Mammary epithelial cell (primary cell): ENCODE results near the gene MIS18A.

ENCODE experiments used
- EZH2 ChIP-seq: IDR thresholded peaks from 2 replicates; pipeline ENCODE4 v1.6.1; 2012; ENCODE audit warnings: low read length, inconsistent platforms, borderline replicate concordance
- TF ChIP-seq, protein P1 (sequence below), 2 donors: IDR thresholded peaks in 1 of 2; conservative IDR thresholded peaks in 1 of 2; 2 replicates each; pipeline ENCODE4 v1.5.1; 2011 to 2012; ENCODE audit warnings: inconsistent platforms in 2 of 2, low read length in 2 of 2, mild to moderate bottlenecking in 2 of 2, control low read depth in 1 of 2, low read depth in 1 of 2; ENCODE audit not compliant: insufficient read depth in 1 of 2; ENCODE audit errors: extremely low read depth in 1 of 2

DNA sequence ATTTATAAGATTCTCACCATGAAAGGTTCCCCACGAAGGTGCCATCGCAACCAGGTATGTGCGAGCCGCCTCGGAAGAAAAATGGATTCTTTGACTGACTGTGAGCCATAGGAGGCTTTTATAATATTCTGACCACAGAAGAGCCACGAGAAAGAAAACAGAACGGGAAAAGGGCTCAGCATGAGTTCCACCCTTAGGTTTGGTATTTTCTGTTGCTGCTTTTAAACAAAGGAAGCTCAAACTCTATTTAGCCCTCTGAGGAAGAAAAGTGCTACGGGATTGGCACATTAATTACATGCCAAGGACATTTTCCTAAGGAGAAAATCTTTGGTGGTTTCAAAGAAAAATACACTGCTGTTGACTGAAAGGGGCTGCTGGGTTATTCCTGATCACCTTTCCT lies 39.3 kb downstream of the MIS18A start:
- no peak for TF ChIP-seq EZH2
- TF ChIP-seq, protein P1, sequence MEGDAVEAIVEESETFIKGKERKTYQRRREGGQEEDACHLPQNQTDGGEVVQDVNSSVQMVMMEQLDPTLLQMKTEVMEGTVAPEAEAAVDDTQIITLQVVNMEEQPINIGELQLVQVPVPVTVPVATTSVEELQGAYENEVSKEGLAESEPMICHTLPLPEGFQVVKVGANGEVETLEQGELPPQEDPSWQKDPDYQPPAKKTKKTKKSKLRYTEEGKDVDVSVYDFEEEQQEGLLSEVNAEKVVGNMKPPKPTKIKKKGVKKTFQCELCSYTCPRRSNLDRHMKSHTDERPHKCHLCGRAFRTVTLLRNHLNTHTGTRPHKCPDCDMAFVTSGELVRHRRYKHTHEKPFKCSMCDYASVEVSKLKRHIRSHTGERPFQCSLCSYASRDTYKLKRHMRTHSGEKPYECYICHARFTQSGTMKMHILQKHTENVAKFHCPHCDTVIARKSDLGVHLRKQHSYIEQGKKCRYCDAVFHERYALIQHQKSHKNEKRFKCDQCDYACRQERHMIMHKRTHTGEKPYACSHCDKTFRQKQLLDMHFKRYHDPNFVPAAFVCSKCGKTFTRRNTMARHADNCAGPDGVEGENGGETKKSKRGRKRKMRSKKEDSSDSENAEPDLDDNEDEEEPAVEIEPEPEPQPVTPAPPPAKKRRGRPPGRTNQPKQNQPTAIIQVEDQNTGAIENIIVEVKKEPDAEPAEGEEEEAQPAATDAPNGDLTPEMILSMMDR (conservative IDR thresholded peaks at IDR 0.05 in 1 of 2, IDR thresholded peaks at IDR 0.05 in 1 of 2; ENCODE audit: extremely low read depth in 1 of 2, insufficient read depth in 1 of 2, low read depth in 1 of 2, low read length in 2 of 2), result no peak
